HG02678 (cell line): ENCODE results near the gene ZNF467.

ENCODE experiments used
- ATAC-seq: cut with Tn5 transposase; IDR thresholded peaks from one replicate; pipeline ENCODE4 v1.9.1; 2021; ENCODE audit warnings: mild to moderate bottlenecking, moderate library complexity; ENCODE audit not compliant: unreplicated experiment

ZNF467 gene

GRCh38 chr7:149808311-149808710 lies 34.9 kb upstream of the ZNF467 start:
- no peak for ATAC-seq

- no peak for ATAC-seq
Measured at GRCh38 chr7:149806726-149807125, 33.3 kb upstream of the ZNF467 start.

- ATAC-seq: no peak
Measured at GRCh38 chr7:149804106-149804505, 30.7 kb upstream of the ZNF467 start.

- no peak for ATAC-seq
Measured at GRCh38 chr7:149803551-149804074, 30.2 kb upstream of the ZNF467 start.

- ATAC-seq: no peak
Measured at GRCh38 chr7:149802966-149803365, 29.6 kb upstream of the ZNF467 start.

GRCh38 chr7:149801816-149802215 lies 28.4 kb upstream of the ZNF467 start:
- no peak for ATAC-seq

GRCh38 chr7:149801002-149801566 lies 27.7 kb upstream of the ZNF467 start:
- no peak for ATAC-seq

GRCh38 chr7:149800169-149800555 lies 26.8 kb upstream of the ZNF467 start:
- no peak for ATAC-seq

- ATAC-seq: no peak
Measured at GRCh38 chr7:149799397-149800168, 26.2 kb upstream of the ZNF467 start.

- no peak for ATAC-seq
Measured at GRCh38 chr7:149797771-149798170, 24.4 kb upstream of the ZNF467 start.

- no peak for ATAC-seq
Measured at GRCh38 chr7:149796287-149796860, 23.0 kb upstream of the ZNF467 start.

GRCh38 chr7:149795126-149795525 lies 21.7 kb upstream of the ZNF467 start:
- no peak for ATAC-seq

- ATAC-seq: no peak
Measured at GRCh38 chr7:149794661-149795060, 21.3 kb upstream of the ZNF467 start.

GRCh38 chr7:149793261-149793660 lies 19.9 kb upstream of the ZNF467 start:
- ATAC-seq: no peak

- ATAC-seq: no peak
Measured at GRCh38 chr7:149792220-149792595, 18.8 kb upstream of the ZNF467 start.

GRCh38 chr7:149791411-149792219 lies 18.2 kb upstream of the ZNF467 start:
- no peak for ATAC-seq

- ATAC-seq: no peak
Measured at GRCh38 chr7:149790754-149791360, 17.5 kb upstream of the ZNF467 start.

- no peak for ATAC-seq
Measured at GRCh38 chr7:149790146-149790548, 16.8 kb upstream of the ZNF467 start.

- no peak for ATAC-seq
Measured at GRCh38 chr7:149789101-149789500, 15.7 kb upstream of the ZNF467 start.

GRCh38 chr7:149788300-149788851 lies 15.0 kb upstream of the ZNF467 start:
- no peak for ATAC-seq
